ENCODE measurements around the gene CDR2.

Gene CDR2

GRCh38 chr16:22296225-22297113, 78.0 kb downstream of the CDR2 start:
- TF ChIP-seq EZH2phosphoT487 (IDR thresholded peaks at IDR 0.05; ENCODE audit: borderline replicate concordance, low read length) = no peak
- no peak for TF ChIP-seq CTCF (IDR thresholded peaks at IDR 0.05; ENCODE audit: low read depth, low read length, poor library complexity, severe bottlenecking)
- Histone ChIP-seq H3K27ac (ENCODE audit: low read depth, low read length) (no peak overlapping the region), H3K79me2 (ENCODE audit: control insufficient read depth, low read length) (peaks cover 42% of the 10 kb centered on the region), H3K4me2 (ENCODE audit: low read length) (peak overlapping the region; percentile 76), H3K9me3 (ENCODE audit: control insufficient read depth, insufficient read depth, low read length) (no peaks in the 10 kb centered on the region), H3K4me3 (ENCODE audit: low read length) (peak overlapping the region; percentile 82), H3K9me2 (replicated peaks; ENCODE audit: control insufficient read depth, low read length) (no peaks in the 10 kb centered on the region), H3K27me3 (ENCODE audit: control insufficient read depth, low read length) (no peaks in the 10 kb centered on the region), H3K4me1 (ENCODE audit: control insufficient read depth, low read length) (peaks cover 28% of the 10 kb centered on the region), H4K20me1 (ENCODE audit: control insufficient read depth, insufficient read depth, low read depth, low read length) (peaks cover 7% of the 10 kb centered on the region), H3K36me3 (ENCODE audit: control insufficient read depth, low read length) (peaks cover 32% of the 10 kb centered on the region), H3F3A (ENCODE audit: control insufficient read depth, insufficient read depth) (peaks cover 13% of the 10 kb centered on the region)
